Muscle layer of colon (tissue), 2 donors: Measurements from ENCODE around the gene ADCY7.
A peak's percentile ranks its signal among the peaks of the same experiment; 100 is the strongest.

Source experiments
- H3K27ac ChIP-seq: one replicate; pipeline ENCODE4 v1.7.0; 2013; ENCODE audit warnings: low read depth, mild to moderate bottlenecking, low read length, moderate library complexity
- H3K27me3 ChIP-seq, 2 donors: one replicate each; pipeline ENCODE4 v1.7.0; 2013; ENCODE audit warnings: low read length in 2 of 2, mild to moderate bottlenecking in 2 of 2; ENCODE audit not compliant: insufficient read depth in 2 of 2, control insufficient read depth in 1 of 2
- H3K36me3 ChIP-seq: one replicate; pipeline ENCODE4 v1.7.0; 2013; ENCODE audit warnings: mild to moderate bottlenecking, low read length; ENCODE audit not compliant: insufficient read depth
- H3K4me1 ChIP-seq: one replicate; pipeline ENCODE4 v1.7.0; 2013; ENCODE audit warnings: mild to moderate bottlenecking, low read length; ENCODE audit not compliant: insufficient read depth
- H3K4me3 ChIP-seq, 2 donors: one replicate each; pipeline ENCODE4 v1.7.0; 2013; ENCODE audit warnings: low read length in 2 of 2, low read depth in 1 of 2, mild to moderate bottlenecking in 1 of 2, moderate library complexity in 1 of 2
- H3K9ac ChIP-seq: one replicate; pipeline ENCODE4 v1.7.0; 2013; ENCODE audit warnings: low read length
- H3K9me3 ChIP-seq: one replicate; pipeline ENCODE4 v1.7.0; 2013; ENCODE audit warnings: mild to moderate bottlenecking, low read length
- donor health status: abdominal sarcoma.
- donor health status: Adenocarcinoma of cecum.

Gene ADCY7

DNA sequence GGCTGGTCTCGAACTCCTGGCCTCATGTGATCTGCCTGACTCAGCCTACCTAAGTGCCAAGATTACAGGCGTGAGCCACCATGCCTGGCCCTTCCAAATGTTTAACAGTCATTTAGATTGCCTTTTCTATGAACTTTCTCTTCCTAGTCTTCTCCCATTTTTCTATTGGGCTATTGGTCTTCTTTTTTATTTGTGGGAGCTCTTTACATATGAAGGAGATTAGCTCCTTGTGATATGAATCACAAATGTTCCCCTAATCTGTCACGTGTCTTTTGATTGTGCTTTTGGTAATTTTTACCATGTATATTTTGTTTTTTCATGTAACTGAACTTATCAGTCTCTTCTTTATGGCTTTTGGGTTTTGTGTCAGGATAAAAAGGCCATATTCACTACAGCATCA, 11.9 kb downstream of the ADCY7 start:
- Histone ChIP-seq H3K4me1 (no peaks in the 10 kb centered on the region), H3K4me3 (no peak overlapping the region), H3K36me3 (no peaks in the 10 kb centered on the region), H3K9ac (no peak overlapping the region), H3K27ac (no peak overlapping the region), H3K27me3 (no peaks in the 10 kb centered on the region), H3K9me3 (no peaks in the 10 kb centered on the region)

GRCh38 chr16:50279504-50279865, 13.1 kb downstream of the ADCY7 start:
- Histone ChIP-seq H3K4me3 (no peak overlapping the region), H3K9ac (no peak overlapping the region), H3K27ac (no peak overlapping the region), H3K27me3 (no peaks in the 10 kb centered on the region), H3K4me1 (peaks cover 1% of the 10 kb centered on the region), H3K36me3 (no peaks in the 10 kb centered on the region), H3K9me3 (no peaks in the 10 kb centered on the region)

DNA sequence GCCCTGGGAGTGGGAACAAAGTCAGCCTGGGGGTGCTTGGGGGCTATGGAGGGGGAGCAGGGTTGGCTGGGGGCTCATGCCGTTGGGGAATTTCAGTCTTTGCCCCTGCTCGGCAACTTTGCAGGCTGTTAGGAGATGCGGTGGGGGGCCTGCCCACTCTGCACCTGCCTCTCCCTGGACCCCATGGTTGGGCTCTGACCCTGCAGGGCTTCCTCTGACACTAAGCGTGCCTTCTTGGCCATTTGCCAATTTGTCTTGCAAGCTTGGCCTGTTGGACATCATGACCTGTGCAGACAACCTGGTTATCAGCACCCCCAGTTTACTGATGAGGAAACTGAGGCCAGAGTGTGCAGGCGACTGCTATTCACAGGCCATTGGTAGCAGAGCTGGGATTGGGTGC, 14.6 kb downstream of the ADCY7 start:
- Histone ChIP-seq H3K9ac (no peak overlapping the region), H3K4me3 (no peak overlapping the region), H3K9me3 (no peaks in the 10 kb centered on the region), H3K36me3 (no peaks in the 10 kb centered on the region), H3K27me3 (no peaks in the 10 kb centered on the region), H3K4me1 (peaks cover 5% of the 10 kb centered on the region), H3K27ac (peak overlapping the region; percentile 45)

DNA sequence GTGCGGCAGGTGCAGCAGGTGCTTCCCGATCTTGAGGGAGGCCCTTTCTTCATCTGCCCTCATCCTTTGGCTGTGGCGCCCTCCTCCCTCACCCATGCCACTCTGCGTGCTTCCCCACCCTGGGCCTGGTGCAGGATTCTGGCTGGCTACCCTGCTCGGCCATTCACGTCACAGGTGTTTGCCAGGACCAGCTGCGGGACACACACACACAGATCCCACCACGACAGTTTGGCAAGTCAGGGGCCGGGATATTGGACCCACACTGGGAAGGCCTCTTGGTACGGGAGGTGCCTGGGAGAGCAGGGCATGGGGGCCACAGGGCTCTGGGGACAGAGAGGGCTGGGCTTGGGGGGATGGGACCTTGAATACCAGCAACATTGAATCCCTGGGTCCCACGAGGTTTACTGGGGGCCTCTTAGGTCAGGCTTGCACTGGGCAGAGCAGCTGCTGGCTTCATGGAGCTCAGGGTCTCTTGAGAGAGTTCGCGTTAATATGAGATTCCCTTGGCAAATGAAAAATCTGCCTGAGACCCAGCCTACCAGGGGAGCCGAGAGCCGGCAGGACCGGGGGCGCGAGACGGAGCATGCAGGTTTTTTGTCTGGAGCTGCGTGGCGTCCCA, 15.1 kb downstream of the ADCY7 start:
- Histone ChIP-seq H3K4me3 (no peak overlapping the region), H3K27ac (peak overlapping the region; percentile 45), H3K36me3 (no peaks in the 10 kb centered on the region), H3K27me3 (no peaks in the 10 kb centered on the region), H3K9ac (no peak overlapping the region), H3K4me1 (peaks cover 5% of the 10 kb centered on the region), H3K9me3 (no peaks in the 10 kb centered on the region)

- H3K4me1 ChIP-seq, result peaks cover 5% of the 10 kb centered on the region
- no peak overlapping the region for H3K4me3 ChIP-seq
- H3K9ac ChIP-seq, result no peak overlapping the region
- no peak overlapping the region for H3K27ac ChIP-seq
- H3K27me3 ChIP-seq, result no peaks in the 10 kb centered on the region
- H3K36me3 ChIP-seq, result no peaks in the 10 kb centered on the region
- H3K9me3 ChIP-seq, result no peaks in the 10 kb centered on the region
These were observed 15.7 kb downstream of the ADCY7 start for GRCh38 chr16:50282010-50282538.

DNA sequence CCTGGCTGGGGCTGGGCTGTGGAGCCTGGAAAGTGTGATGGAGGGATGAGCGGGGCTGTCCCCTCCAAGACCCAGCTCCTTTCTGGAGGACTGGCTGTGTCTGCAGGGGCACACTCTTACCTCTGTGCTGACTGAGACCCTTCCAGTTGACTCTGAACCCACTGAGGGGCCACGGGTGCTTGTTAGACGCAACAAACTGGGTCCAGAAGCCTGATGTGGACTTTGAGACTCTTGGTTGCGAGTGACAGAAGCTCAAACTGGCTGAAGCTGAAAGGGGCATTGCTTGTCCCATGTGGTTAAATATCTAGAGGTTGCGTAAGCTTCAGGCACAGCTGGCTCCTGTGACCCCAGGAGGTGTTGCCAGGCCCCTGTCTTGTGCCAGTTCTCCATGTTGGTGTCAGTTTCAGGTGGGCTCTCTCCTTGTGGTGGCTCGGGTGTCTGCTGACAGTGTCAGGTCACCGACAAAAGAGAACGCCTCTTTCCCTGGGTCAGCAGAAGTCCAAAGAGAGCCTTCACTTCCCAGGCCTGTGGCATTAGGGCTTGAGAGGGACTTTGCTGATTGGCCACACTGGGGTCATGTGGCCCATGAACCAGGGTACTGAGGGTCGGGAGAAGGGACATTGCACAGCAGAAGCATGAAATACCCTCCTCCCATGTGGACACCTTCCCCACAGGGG, 16.7 kb downstream of the ADCY7 start:
- no peak overlapping the region for H3K9ac ChIP-seq
- peaks cover 5% of the 10 kb centered on the region for H3K4me1 ChIP-seq
- no peaks in the 10 kb centered on the region for H3K9me3 ChIP-seq
- H3K36me3 ChIP-seq, result no peaks in the 10 kb centered on the region
- no peaks in the 10 kb centered on the region for H3K27me3 ChIP-seq
- no peak overlapping the region for H3K4me3 ChIP-seq
- no peak overlapping the region for H3K27ac ChIP-seq

GRCh38 chr16:50284131-50284911, 18.0 kb downstream of the ADCY7 start:
- H3K27me3 ChIP-seq, result no peaks in the 10 kb centered on the region
- no peak overlapping the region for H3K9ac ChIP-seq
- H3K36me3 ChIP-seq, result no peaks in the 10 kb centered on the region
- no peak overlapping the region for H3K27ac ChIP-seq
- no peak overlapping the region for H3K4me3 ChIP-seq
- no peaks in the 10 kb centered on the region for H3K9me3 ChIP-seq
- H3K4me1 ChIP-seq, result peaks cover 5% of the 10 kb centered on the region

DNA sequence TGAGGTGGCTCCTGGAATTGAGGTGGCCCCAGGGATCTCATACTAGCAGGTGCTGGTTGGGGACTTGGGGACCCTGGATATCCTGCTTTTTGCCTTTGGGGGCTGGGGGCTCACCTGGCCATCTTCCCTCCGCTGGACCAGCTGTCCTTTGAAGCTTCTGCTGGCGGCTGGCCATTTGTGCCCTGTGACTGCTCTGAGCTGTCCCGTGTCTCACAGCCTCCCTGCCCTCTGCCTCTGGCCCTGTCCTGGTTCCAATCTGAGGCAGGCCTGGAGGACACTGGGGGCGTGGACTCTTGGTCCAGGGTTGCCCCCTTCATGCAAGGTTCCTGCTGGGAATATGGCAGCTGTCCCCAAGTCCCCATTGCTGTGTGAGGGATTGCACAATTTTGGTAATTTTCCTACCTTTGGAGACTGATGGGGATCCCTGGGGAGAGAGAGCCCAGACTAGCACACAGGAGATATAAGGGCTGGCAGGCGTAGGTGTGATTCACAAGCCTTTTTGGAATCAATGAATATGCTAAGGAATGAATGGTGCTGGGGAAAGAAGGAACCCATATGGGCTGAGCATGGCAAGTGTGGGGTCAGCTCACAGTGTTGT, 19.2 kb downstream of the ADCY7 start:
- H3K27ac ChIP-seq, result no peak overlapping the region

GRCh38 chr16:50286681-50287080, 20.3 kb downstream of the ADCY7 start:
- Histone ChIP-seq H3K36me3 (no peaks in the 10 kb centered on the region), H3K27me3 (no peaks in the 10 kb centered on the region), H3K9me3 (no peaks in the 10 kb centered on the region), H3K9ac (no peak overlapping the region), H3K27ac (no peak overlapping the region), H3K4me1 (peaks cover 5% of the 10 kb centered on the region), H3K4me3 (no peak overlapping the region)

More for the DNA sequence above, 19.2 kb downstream of the ADCY7 start:
- no peak overlapping the region for H3K4me3 ChIP-seq
- no peak overlapping the region for H3K9ac ChIP-seq
- no peaks in the 10 kb centered on the region for H3K9me3 ChIP-seq
- no peaks in the 10 kb centered on the region for H3K27me3 ChIP-seq
- H3K4me1 ChIP-seq, result peaks cover 5% of the 10 kb centered on the region
- no peaks in the 10 kb centered on the region for H3K36me3 ChIP-seq

- no peak overlapping the region for H3K9ac ChIP-seq
- H3K27ac ChIP-seq, result no peak overlapping the region
- H3K27me3 ChIP-seq, result no peaks in the 10 kb centered on the region
- H3K9me3 ChIP-seq, result no peaks in the 10 kb centered on the region
- no peaks in the 10 kb centered on the region for H3K36me3 ChIP-seq
- no peak overlapping the region for H3K4me3 ChIP-seq
- peaks cover 5% of the 10 kb centered on the region for H3K4me1 ChIP-seq
These were observed 21.7 kb downstream of the ADCY7 start for GRCh38 chr16:50288026-50288425.

- peaks cover 5% of the 10 kb centered on the region for H3K4me1 ChIP-seq
- no peak overlapping the region for H3K27ac ChIP-seq
- no peaks in the 10 kb centered on the region for H3K27me3 ChIP-seq
- no peaks in the 10 kb centered on the region for H3K36me3 ChIP-seq
- H3K4me3 ChIP-seq, result no peak overlapping the region
- no peaks in the 10 kb centered on the region for H3K9me3 ChIP-seq
- H3K9ac ChIP-seq, result no peak overlapping the region
These were observed 22.6 kb downstream of the ADCY7 start for GRCh38 chr16:50288920-50289319.
